ENCODE data around the gene ESF1.

DNA sequence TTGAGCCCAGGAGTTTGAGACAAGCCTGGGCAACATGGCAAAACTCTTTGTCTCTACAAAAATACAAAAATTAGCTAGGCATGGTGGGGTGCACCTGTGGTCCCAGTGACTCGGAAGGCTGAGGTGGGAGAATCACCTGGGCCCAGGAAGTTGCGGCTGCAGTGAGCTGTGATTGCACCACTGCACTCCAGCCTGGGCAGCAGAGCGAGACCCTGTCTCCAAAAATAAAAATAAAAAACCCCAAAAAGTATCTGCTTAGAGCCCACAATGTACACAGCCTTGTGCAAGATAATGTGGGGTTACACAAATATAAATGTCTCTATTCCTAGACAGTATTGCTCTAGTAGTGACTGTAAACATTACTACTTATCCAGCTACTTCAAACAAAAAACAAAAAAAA, 5.9 kb downstream of the ESF1 start:
- TF ChIP-seq, protein P1, sequence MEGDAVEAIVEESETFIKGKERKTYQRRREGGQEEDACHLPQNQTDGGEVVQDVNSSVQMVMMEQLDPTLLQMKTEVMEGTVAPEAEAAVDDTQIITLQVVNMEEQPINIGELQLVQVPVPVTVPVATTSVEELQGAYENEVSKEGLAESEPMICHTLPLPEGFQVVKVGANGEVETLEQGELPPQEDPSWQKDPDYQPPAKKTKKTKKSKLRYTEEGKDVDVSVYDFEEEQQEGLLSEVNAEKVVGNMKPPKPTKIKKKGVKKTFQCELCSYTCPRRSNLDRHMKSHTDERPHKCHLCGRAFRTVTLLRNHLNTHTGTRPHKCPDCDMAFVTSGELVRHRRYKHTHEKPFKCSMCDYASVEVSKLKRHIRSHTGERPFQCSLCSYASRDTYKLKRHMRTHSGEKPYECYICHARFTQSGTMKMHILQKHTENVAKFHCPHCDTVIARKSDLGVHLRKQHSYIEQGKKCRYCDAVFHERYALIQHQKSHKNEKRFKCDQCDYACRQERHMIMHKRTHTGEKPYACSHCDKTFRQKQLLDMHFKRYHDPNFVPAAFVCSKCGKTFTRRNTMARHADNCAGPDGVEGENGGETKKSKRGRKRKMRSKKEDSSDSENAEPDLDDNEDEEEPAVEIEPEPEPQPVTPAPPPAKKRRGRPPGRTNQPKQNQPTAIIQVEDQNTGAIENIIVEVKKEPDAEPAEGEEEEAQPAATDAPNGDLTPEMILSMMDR (IDR thresholded peaks at IDR 0.05) = no peak
- TF ChIP-seq POLR2A (IDR thresholded peaks at IDR 0.05) = no peak
